PC-9 (cell line): ENCODE measurements around the gene C1orf105. TPM values are rescaled to one million over a fixed set of nuclear protein-coding genes. Genes with fewer than 3 reads are reported as not detected.
A peak's percentile ranks its signal among the peaks of the same experiment; 100 is the strongest.
"Not testable (repeated sequence)": the region's sequence is repeated elsewhere in the genome, so short reads cannot be mapped to it uniquely, and the experiment has no call there.

ENCODE experiments used
- BruUV-seq: library from RNA; stranded (reverse); fragments of 400-500 nt; replicated peaks from 2 replicates; lab custom pipeline; 2021; lab: Mats Ljungman, UMichigan
- CTCF ChIA-PET: fragments of 300-600 bp; sonication (Branson Sonifier 250); formaldehyde crosslinking; loops from one replicate; lab custom pipeline; 2022; ENCODE audit warnings: antibody characterized with exemption; lab: Charles Lee
- POLR2A ChIA-PET: fragments of 300-600 bp; sonication (Branson Sonifier 250); formaldehyde crosslinking; loops from one replicate; lab custom pipeline; 2022; ENCODE audit warnings: antibody characterized with exemption; ENCODE audit not compliant: unreplicated experiment; lab: Charles Lee
- DNase-seq, 2 experiments: peaks; one replicate each; pipeline versions ENCODE4 v3.0.0 to v3.0.0-alpha.2; 2015 to 2022; ENCODE audit warnings: mixed read lengths in 1 of 2
- H2AFZ ChIP-seq: fragments of 200-600 bp; sonication (generic); 2 replicates; pipeline ENCODE4 v1.8.1; 2017; ENCODE audit warnings: antibody characterized with exemption
- H3F3A ChIP-seq: fragments of 200-600 bp; sonication (generic); 2 replicates; pipeline ENCODE4 v1.8.1; 2017; ENCODE audit warnings: antibody characterized with exemption, mild to moderate bottlenecking, low read depth; ENCODE audit not compliant: insufficient read depth
- H3K27ac ChIP-seq: fragments of 200-600 bp; sonication (generic); 2 replicates; pipeline ENCODE4 v1.6.1; 2016; ENCODE audit warnings: mixed run types
- H3K27me3 ChIP-seq: fragments of 200-600 bp; sonication (generic); 2 replicates; pipeline ENCODE4 v1.6.1; 2016; ENCODE audit warnings: low read depth, mixed run types; ENCODE audit not compliant: insufficient read depth
- H3K36me3 ChIP-seq: fragments of 200-600 bp; sonication (generic); 2 replicates; pipeline ENCODE4 v1.6.1; 2016; ENCODE audit warnings: low read depth, mixed run types
- H3K4me1 ChIP-seq: fragments of 200-600 bp; sonication (generic); replicated peaks from 2 replicates; pipeline ENCODE4 v1.6.1; 2016; ENCODE audit warnings: mixed run types; ENCODE audit not compliant: insufficient read depth
- H3K4me2 ChIP-seq: fragments of 200-600 bp; sonication (generic); 2 replicates; pipeline ENCODE4 v1.6.1; 2017; ENCODE audit warnings: mixed run types
- H3K4me3 ChIP-seq: fragments of 200-600 bp; sonication (generic); 2 replicates; pipeline ENCODE4 v1.6.1; 2016; ENCODE audit warnings: mixed run types
- H3K79me2 ChIP-seq: fragments of 200-600 bp; sonication (generic); 2 replicates; pipeline ENCODE4 v1.6.1; 2017; ENCODE audit warnings: low read depth, mixed run types
- H3K9me2 ChIP-seq: fragments of 200-600 bp; sonication (generic); 2 replicates; pipeline ENCODE4 v1.8.1; 2017; ENCODE audit warnings: mild to moderate bottlenecking; ENCODE audit not compliant: insufficient read depth
- H3K9me3 ChIP-seq: fragments of 200-600 bp; sonication (generic); 2 replicates; pipeline ENCODE4 v1.8.1; 2016; ENCODE audit warnings: low read depth; ENCODE audit not compliant: insufficient read depth
- H4K20me1 ChIP-seq: fragments of 200-600 bp; sonication (generic); 2 replicates; pipeline ENCODE4 v1.8.1; 2017; ENCODE audit not compliant: insufficient read depth
- EZH2 ChIP-seq: fragments of 200-600 bp; sonication (generic); IDR thresholded peaks from 2 replicates; pipeline ENCODE4 v1.8.0; 2017; ENCODE audit warnings: antibody characterized with exemption, low read depth
- intact Hi-C: fragments of 100-400 bp; cut with micrococcal nuclease; formaldehyde crosslinking; loops from one replicate; pipeline ENCODE4 v1.10.0; 2022; ENCODE audit not compliant: unreplicated experiment
- total RNA-seq: library from RNA; stranded (reverse); gene quantifications from 2 replicates; pipeline ENCODE4 v1.2.3, GENCODE V29; 2021
- TF ChIP-seq, protein P1 (sequence below): fragments of 200-600 bp; sonication (generic); conservative IDR thresholded peaks from 2 replicates; pipeline ENCODE4 v1.6.1; 2017; ENCODE audit warnings: mixed run types, antibody characterized with exemption, mild to moderate bottlenecking, moderate library complexity

The C1orf105 gene
- total RNA-seq, 1 experiment from 2014 or later: not detected

DNA sequence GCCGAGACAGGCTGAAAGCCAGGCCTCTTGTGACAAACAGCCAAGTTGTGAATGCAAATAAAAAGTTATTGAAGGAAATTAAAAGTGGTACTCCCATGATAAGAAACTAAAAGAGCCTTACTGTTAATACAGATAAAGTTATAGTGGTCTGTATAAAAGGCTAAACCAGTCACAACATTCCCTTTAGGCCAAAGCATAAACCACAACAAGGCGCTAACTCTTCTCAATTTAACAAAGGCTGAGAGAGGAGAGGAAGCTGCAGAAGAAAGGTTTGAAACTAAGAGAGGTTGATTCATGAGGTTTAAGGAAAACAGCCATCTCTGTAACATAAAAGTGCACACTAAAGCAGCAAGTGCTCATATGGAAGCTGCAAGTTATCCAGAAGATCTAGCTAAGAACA, 10.7 kb downstream of the C1orf105 start:
- no peak overlapping the region for H2AFZ ChIP-seq
- ChIA-PET CTCF (interaction anchor here (0.5 to 1.3 kb wide), 2 partner anchors 403 to 445 kb away, joined by 3 to 8 read pairs; no protein-coding TSS in a partner anchor), POLR2A (interaction anchor here (0.6 kb wide), 1 partner anchor 429 kb away, joined by 5 read pairs; no protein-coding TSS in a partner anchor)
- H3K36me3 ChIP-seq: no peaks in the 10 kb centered on the region
- no peak for TF ChIP-seq EZH2
- TF ChIP-seq, protein P1, sequence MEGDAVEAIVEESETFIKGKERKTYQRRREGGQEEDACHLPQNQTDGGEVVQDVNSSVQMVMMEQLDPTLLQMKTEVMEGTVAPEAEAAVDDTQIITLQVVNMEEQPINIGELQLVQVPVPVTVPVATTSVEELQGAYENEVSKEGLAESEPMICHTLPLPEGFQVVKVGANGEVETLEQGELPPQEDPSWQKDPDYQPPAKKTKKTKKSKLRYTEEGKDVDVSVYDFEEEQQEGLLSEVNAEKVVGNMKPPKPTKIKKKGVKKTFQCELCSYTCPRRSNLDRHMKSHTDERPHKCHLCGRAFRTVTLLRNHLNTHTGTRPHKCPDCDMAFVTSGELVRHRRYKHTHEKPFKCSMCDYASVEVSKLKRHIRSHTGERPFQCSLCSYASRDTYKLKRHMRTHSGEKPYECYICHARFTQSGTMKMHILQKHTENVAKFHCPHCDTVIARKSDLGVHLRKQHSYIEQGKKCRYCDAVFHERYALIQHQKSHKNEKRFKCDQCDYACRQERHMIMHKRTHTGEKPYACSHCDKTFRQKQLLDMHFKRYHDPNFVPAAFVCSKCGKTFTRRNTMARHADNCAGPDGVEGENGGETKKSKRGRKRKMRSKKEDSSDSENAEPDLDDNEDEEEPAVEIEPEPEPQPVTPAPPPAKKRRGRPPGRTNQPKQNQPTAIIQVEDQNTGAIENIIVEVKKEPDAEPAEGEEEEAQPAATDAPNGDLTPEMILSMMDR: no peak
- H3K27me3 ChIP-seq: no peaks in the 10 kb centered on the region
- no TSS peak for BruUV-seq
- H3K9me2 ChIP-seq: no peaks in the 10 kb centered on the region
- no peak for DNase-seq
- no peak overlapping the region for H3K4me3 ChIP-seq
- H3F3A ChIP-seq: peaks cover 19% of the 10 kb centered on the region; the same call in 1 of the 2 replicates
- peak overlapping the region; percentile 63; the same call in 1 of the 2 replicates for H3K4me2 ChIP-seq
- no peak overlapping the region for H3K27ac ChIP-seq
- no peaks in the 10 kb centered on the region for H3K9me3 ChIP-seq
- peaks cover 16% of the 10 kb centered on the region for H3K4me1 ChIP-seq
- intact Hi-C loops: loop anchor here (5.0 kb wide), 1 partner anchor 286 kb away; no protein-coding TSS in a partner anchor
- no peaks in the 10 kb centered on the region for H4K20me1 ChIP-seq
- no peaks in the 10 kb centered on the region for H3K79me2 ChIP-seq

DNA sequence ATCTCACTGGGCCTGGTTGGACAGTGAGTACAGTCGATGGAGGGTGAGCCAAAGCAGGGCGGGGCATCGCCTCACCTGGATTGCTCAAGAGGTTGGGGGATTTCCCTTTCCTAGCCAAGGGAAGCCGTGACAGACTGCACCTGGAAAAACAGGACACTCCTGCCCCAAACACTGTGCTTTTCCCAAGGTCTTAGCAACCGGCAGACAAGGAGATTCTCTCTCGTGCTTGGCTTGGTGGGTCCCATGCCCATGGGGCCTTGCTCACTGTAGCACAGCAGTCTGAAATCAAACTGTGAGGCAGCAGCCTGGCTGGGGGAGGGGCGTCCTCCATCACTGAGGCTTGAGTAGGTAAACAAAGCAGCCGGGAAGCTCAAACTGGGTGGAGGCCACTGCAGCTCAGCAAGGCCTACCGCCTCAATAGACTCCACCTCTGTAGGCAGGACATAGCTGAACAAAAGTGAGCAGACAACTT, 11.3 kb downstream of the C1orf105 start:
- peak overlapping the region; percentile 58 for H3K27ac ChIP-seq
- H3K79me2 ChIP-seq: no peaks in the 10 kb centered on the region
- H3K9me3 ChIP-seq: no peaks in the 10 kb centered on the region
- POLR2A ChIA-PET: interaction anchor here (0.6 to 0.7 kb wide), 3 partner anchors 110 to 883 kb away, joined by 4 to 5 read pairs (median 5); no protein-coding TSS in a partner anchor
- no peaks in the 10 kb centered on the region for H3K36me3 ChIP-seq
- H4K20me1 ChIP-seq: no peaks in the 10 kb centered on the region
- BruUV-seq: no TSS peak
- intact Hi-C loops: loop anchor here (5.0 kb wide), 1 partner anchor 286 kb away; no protein-coding TSS in a partner anchor
- H3K4me3 ChIP-seq: peak overlapping the region; percentile 20; the same call in 1 of the 2 replicates
- peak overlapping the region; percentile 63 for H3K4me2 ChIP-seq
- DNase-seq: peak; percentile 71 to 77
- peaks cover 16% of the 10 kb centered on the region for H3K4me1 ChIP-seq
- H3K9me2 ChIP-seq: no peaks in the 10 kb centered on the region
- peaks cover 19% of the 10 kb centered on the region; the same call in 1 of the 2 replicates for H3F3A ChIP-seq
- peak overlapping the region; percentile 73 for H2AFZ ChIP-seq
- TF ChIP-seq EZH2: no peak
- TF ChIP-seq, protein P1: no peak
- CTCF ChIA-PET: interaction anchor here (0.5 to 1.3 kb wide), 3 partner anchors 17 to 446 kb away, joined by 3 to 8 read pairs (median 3); no protein-coding TSS in a partner anchor
- no peaks in the 10 kb centered on the region for H3K27me3 ChIP-seq

DNA sequence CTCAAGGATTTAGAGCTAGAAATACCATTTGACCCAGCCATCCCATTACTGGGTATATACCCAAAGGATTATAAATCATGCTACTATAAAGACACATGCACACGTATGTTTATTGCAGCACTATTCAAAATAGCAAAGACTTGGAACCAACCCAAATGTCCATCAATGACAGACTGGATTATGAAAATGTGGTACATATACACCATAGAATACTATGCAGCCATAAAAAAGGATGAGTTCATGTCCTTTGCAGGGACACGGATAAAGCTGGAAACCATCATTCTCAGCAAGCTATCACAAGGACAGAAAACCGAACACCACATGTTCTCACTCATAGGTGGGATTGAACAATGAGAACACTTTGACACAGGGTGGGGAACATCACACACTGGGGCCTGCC, 16.7 kb downstream of the C1orf105 start:
- H4K20me1 ChIP-seq, DNase-seq, H3K4me2 ChIP-seq, H3K36me3 ChIP-seq, H3K4me3 ChIP-seq, H3K27me3 ChIP-seq, H3K9me3 ChIP-seq, H3K9me2 ChIP-seq, H3K4me1 ChIP-seq, intact Hi-C loops, CTCF ChIA-PET, BruUV-seq, H3K79me2 ChIP-seq, H3K27ac ChIP-seq, H2AFZ ChIP-seq, POLR2A ChIA-PET: not testable (repeated sequence)
- peaks cover 11% of the 10 kb centered on the region; the same call in 1 of the 2 replicates for H3F3A ChIP-seq
